Neuronal stem cell (in vitro differentiated cells): ENCODE results near the gene GNA14.

Experiments used
- DNase-seq: peaks from one replicate; pipeline ENCODE4 v3.0.0-alpha.2; 2013; ENCODE audit warnings: low spot score
- H2AFZ ChIP-seq: one replicate; pipeline ENCODE4 v1.6.1; 2013; ENCODE audit warnings: mild to moderate bottlenecking, low read length, inconsistent platforms
- H2AK5ac ChIP-seq: 2 replicates; pipeline ENCODE4 v1.6.1; 2013; ENCODE audit warnings: low read depth, mild to moderate bottlenecking, inconsistent platforms, low read length, moderate library complexity, mixed read lengths
- H2BK120ac ChIP-seq: 2 replicates; pipeline ENCODE4 v1.6.1; 2013; ENCODE audit warnings: low read depth, mild to moderate bottlenecking, inconsistent platforms, low read length, moderate library complexity, mixed read lengths
- H2BK12ac ChIP-seq: one replicate; pipeline ENCODE4 v1.6.1; 2013; ENCODE audit warnings: low read length, inconsistent platforms
- H2BK15ac ChIP-seq: 2 replicates; pipeline ENCODE4 v1.6.1; 2013; ENCODE audit warnings: mild to moderate bottlenecking, low read length, inconsistent platforms, mixed read lengths
- H2BK5ac ChIP-seq: one replicate; pipeline ENCODE4 v1.6.1; 2013; ENCODE audit warnings: inconsistent platforms, mild to moderate bottlenecking, low read length, moderate library complexity
- H3K14ac ChIP-seq: one replicate; pipeline ENCODE4 v1.6.1; 2013; ENCODE audit warnings: low read length, inconsistent platforms
- H3K18ac ChIP-seq: 2 replicates; pipeline ENCODE4 v1.6.1; 2013; ENCODE audit warnings: low read length, inconsistent platforms
- H3K23ac ChIP-seq: 2 replicates; pipeline ENCODE4 v1.6.1; 2013; ENCODE audit warnings: low read depth, mild to moderate bottlenecking, mixed read lengths, low read length, inconsistent platforms; ENCODE audit not compliant: poor library complexity
- H3K27ac ChIP-seq: replicated peaks from 3 replicates; pipeline ENCODE4 v1.5.1; 2013; ENCODE audit warnings: low read length, inconsistent platforms
- H3K27me3 ChIP-seq, 3 experiments: 2 replicates each; pipeline ENCODE4 v1.6.1; 2013; ENCODE audit warnings: low read length in 3 of 3, mild to moderate bottlenecking in 2 of 3, inconsistent platforms in 1 of 3, low read depth in 1 of 3, mixed read lengths in 1 of 3, moderate library complexity in 1 of 3; ENCODE audit not compliant: control insufficient read depth in 3 of 3, insufficient read depth in 3 of 3
- H3K36me3 ChIP-seq, 2 donors: replicated peaks in 1 of 2; 2 replicates each; pipeline ENCODE4 v1.6.1; 2013; ENCODE audit warnings: low read length in 2 of 2; ENCODE audit not compliant: control insufficient read depth in 2 of 2, insufficient read depth in 2 of 2
- H3K4ac ChIP-seq: 2 replicates; pipeline ENCODE4 v1.6.1; 2013; ENCODE audit warnings: inconsistent platforms, mild to moderate bottlenecking, low read length, moderate library complexity
- H3K4me1 ChIP-seq, 2 donors: 1 replicate in 1 of 2; 2 replicates in 1 of 2; pipeline ENCODE4 v1.6.1; 2013; ENCODE audit warnings: low read length in 2 of 2, low read depth in 1 of 2; ENCODE audit not compliant: control insufficient read depth in 2 of 2, insufficient read depth in 1 of 2
- H3K4me2 ChIP-seq: one replicate; pipeline ENCODE4 v1.6.1; 2013; ENCODE audit warnings: mild to moderate bottlenecking, low read length, inconsistent platforms; ENCODE audit not compliant: insufficient read depth, poor library complexity, severe bottlenecking
- H3K4me3 ChIP-seq, 2 donors: 2 replicates each; pipeline ENCODE4 v1.5.1; 2013; ENCODE audit warnings: low read length in 2 of 2, mild to moderate bottlenecking in 2 of 2, inconsistent platforms in 1 of 2, moderate library complexity in 1 of 2
- H3K79me1 ChIP-seq: one replicate; pipeline ENCODE4 v1.6.1; 2013; ENCODE audit warnings: low read depth, mild to moderate bottlenecking, inconsistent platforms, low read length, moderate library complexity
- H3K9ac ChIP-seq: one replicate; pipeline ENCODE4 v1.6.1; 2013; ENCODE audit warnings: mild to moderate bottlenecking, low read depth, low read length, inconsistent platforms; ENCODE audit not compliant: poor library complexity
- H3K9me3 ChIP-seq, 2 donors: replicated peaks in 1 of 2; 2 replicates each; pipeline versions ENCODE3 to v1.6.1; 2013; ENCODE audit warnings: low read length in 2 of 2, mild to moderate bottlenecking in 2 of 2, inconsistent platforms in 1 of 2, low read depth in 1 of 2, mixed read lengths in 1 of 2, moderate library complexity in 1 of 2; ENCODE audit not compliant: control insufficient read depth in 2 of 2, insufficient read depth in 1 of 2
- H4K8ac ChIP-seq: one replicate; pipeline ENCODE4 v1.6.1; 2013; ENCODE audit warnings: low read depth, mild to moderate bottlenecking, inconsistent platforms, low read length, moderate library complexity
- H4K91ac ChIP-seq: one replicate; pipeline ENCODE4 v1.6.1; 2013; ENCODE audit warnings: low read length, low read depth, mild to moderate bottlenecking, inconsistent platforms; ENCODE audit not compliant: poor library complexity
- WGBS, 2 donors: extraction: QIAGEN DNeasy Blood & Tissue Kit; methylation state at CpG; one replicate each; pipeline ENCODE4 v1.1.7; 2013; ENCODE audit warnings: missing lambda C conversion rate in 2 of 2, mixed read lengths in 1 of 2; ENCODE audit not compliant: insufficient read length in 2 of 2, insufficient replicate concordance in 1 of 2; ENCODE audit errors: extremely low coverage in 2 of 2; 5-methylcytosine and 5-hydroxymethylcytosine counted together

The GNA14 gene

DNA sequence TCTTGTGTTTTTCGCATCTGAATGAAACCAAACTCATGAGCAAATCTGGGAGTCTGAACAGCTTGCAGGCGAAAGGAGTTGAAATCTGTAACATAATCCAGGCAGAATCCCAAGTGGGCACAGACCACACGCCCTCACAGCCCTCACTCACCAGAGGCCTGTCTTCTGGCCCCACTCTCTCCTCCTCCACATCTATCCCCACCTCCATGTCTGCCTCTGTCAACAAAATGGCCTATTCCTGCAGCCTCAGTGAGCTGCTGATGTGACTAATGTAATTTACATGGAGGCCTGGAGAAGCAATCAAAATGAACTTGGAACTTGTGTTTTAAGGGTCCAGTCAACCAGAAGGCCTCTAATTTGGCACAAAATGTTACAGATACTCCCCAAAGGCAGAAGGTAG is 136.6 kb downstream of the GNA14 start:
- Histone ChIP-seq H3K4me2 (no peak overlapping the region), H3K9me3 (peaks cover 0 to 3% of the 10 kb centered on the region in 2 donors), H3K79me1 (no peaks in the 10 kb centered on the region), H3K14ac (no peak overlapping the region), H3K4me1 (no peaks in the 10 kb centered on the region), H3K9ac (no peak overlapping the region), H3K4ac (no peak overlapping the region), H4K8ac (no peak overlapping the region), H4K91ac (no peak overlapping the region), H2AFZ (no peak overlapping the region), H3K27ac (no peak overlapping the region), H3K18ac (no peak overlapping the region), H3K27me3 (no peaks in the 10 kb centered on the region), H2BK12ac (no peak overlapping the region), H2BK120ac (no peak overlapping the region), H3K4me3 (no peak overlapping the region), H3K36me3 (no peaks in the 10 kb centered on the region), H2AK5ac (no peak overlapping the region), H2BK15ac (no peak overlapping the region), H3K23ac (no peak overlapping the region), H2BK5ac (no peak overlapping the region)
- DNase-seq, result no peak
- no CpG with 5 or more reads among the region's 3 CpGs for WGBS, 2 donors

DNA sequence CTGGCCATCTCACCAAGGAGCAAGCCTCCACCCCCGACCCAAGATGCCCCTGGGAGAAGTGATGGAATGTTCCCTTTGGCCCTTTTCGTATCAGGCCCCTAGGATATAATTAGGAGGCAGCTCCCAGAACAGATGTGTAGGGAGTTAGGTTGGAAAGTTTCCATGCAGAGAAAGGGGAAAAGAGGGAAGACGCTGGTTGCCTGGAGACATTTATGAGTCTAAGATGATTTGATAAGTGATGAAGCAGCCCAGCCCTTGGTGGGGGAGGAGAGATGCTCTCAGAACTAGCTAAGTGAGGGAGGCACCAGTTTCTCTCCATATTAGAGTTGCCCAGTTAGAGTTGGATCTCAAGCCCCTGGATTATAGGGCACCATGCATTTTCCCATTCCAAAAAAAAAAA is 137.5 kb downstream of the GNA14 start:
- Histone ChIP-seq H2BK5ac (no peak overlapping the region), H2BK15ac (no peak overlapping the region), H3K79me1 (no peaks in the 10 kb centered on the region), H3K18ac (no peak overlapping the region), H3K9me3 (peaks cover 0 to 3% of the 10 kb centered on the region in 2 donors), H2BK120ac (no peak overlapping the region), H2BK12ac (no peak overlapping the region), H2AK5ac (no peak overlapping the region), H3K36me3 (no peaks in the 10 kb centered on the region), H2AFZ (no peak overlapping the region), H3K14ac (no peak overlapping the region), H4K8ac (no peak overlapping the region), H3K4me2 (no peak overlapping the region), H3K4ac (no peak overlapping the region), H3K9ac (no peak overlapping the region), H3K4me1 (no peaks in the 10 kb centered on the region), H3K23ac (no peak overlapping the region), H4K91ac (no peak overlapping the region), H3K27ac (no peak overlapping the region), H3K27me3 (no peaks in the 10 kb centered on the region), H3K4me3 (no peak overlapping the region)
- DNase-seq, result no peak
- no CpG with 5 or more reads among the region's 3 CpGs for WGBS, 2 donors

DNA sequence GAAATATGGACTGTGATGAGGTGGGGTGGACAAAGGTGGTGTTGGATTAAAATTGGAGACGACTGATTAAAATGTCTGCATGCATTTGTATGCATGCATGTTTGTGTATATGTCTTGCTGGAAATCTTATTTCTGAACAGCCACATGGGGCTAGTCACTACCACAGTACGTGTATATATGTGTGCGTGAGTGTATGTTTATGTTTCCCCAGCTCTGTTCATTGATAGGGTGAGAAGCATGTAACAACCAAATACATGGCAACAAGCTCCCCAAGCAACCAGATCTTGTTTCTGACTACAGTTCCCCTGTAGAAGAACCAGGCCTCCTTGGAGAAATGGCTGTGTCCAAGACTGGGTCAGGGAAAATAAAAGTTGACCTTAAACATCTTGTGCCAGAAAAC is 139.7 kb downstream of the GNA14 start:
- Histone ChIP-seq H3K9me3 (no peaks in the 10 kb centered on the region), H3K36me3 (no peaks in the 10 kb centered on the region), H3K23ac (no peak overlapping the region), H3K18ac (no peak overlapping the region), H2AFZ (no peak overlapping the region), H2BK120ac (no peak overlapping the region), H3K4me1 (no peaks in the 10 kb centered on the region), H2BK5ac (no peak overlapping the region), H3K27me3 (no peaks in the 10 kb centered on the region), H2BK12ac (no peak overlapping the region), H3K4me3 (no peak overlapping the region), H3K27ac (no peak overlapping the region), H3K79me1 (no peaks in the 10 kb centered on the region), H4K91ac (no peak overlapping the region), H2AK5ac (no peak overlapping the region), H3K4ac (no peak overlapping the region), H3K9ac (no peak overlapping the region), H2BK15ac (no peak overlapping the region), H3K4me2 (no peak overlapping the region), H4K8ac (no peak overlapping the region), H3K14ac (no peak overlapping the region)
- no CpG with 5 or more reads among the region's 3 CpGs for WGBS, 2 donors
- no peak for DNase-seq

DNA sequence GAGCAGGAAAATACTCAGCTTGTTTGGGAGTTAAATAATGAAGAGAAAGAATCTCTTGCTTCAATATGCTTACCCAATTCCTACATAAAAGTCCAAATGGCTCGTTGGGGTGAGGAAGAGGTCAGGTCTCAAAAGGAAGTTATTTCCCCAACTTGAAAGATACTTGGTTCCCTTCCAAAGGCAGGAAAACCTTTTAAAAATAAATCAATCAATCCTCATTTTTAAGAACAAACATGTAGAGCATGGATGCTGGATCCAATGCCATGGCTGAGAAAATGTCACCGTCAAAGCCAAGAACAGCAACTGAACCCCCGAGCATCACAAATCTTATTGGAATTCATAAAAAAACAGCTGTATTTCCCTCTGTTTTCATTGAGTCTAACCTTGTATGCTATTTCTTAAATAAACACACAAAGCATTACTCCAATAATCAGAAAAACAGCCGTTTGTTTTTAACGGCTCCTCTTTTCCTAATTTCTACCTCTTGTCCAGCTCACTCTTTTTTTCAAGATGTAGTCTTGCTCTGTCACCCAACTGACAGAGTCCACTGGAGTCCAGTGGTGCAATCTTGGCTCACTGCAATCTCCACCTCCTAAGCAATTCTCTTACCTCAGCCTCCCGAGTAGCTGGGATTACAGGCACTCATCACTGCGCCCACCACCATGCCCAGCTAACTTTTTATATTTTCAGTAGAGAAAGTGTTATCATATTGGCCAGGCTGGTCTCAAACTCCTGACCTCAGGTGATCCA is 140.7 kb downstream of the GNA14 start:
- Histone ChIP-seq H3K4me2 (no peak overlapping the region), H2AFZ (no peak overlapping the region), H3K27me3 (no peaks in the 10 kb centered on the region), H2BK5ac (no peak overlapping the region), H2BK12ac (no peak overlapping the region), H3K14ac (no peak overlapping the region), H2AK5ac (no peak overlapping the region), H3K4me3 (no peak overlapping the region), H3K79me1 (no peaks in the 10 kb centered on the region), H3K9me3 (no peaks in the 10 kb centered on the region), H4K8ac (no peak overlapping the region), H3K9ac (no peak overlapping the region), H3K4ac (no peak overlapping the region), H3K36me3 (no peaks in the 10 kb centered on the region), H3K4me1 (peaks cover 0 to 4% of the 10 kb centered on the region in 2 donors), H2BK120ac (no peak overlapping the region), H3K18ac (no peak overlapping the region), H4K91ac (no peak overlapping the region), H3K23ac (no peak overlapping the region), H3K27ac (no peak overlapping the region), H2BK15ac (no peak overlapping the region)
- no CpG with 5 or more reads among the region's 7 CpGs for whole genome bisulfite sequencing, 2 donors
- no peak for DNase-seq
